Activated CD4-positive, CD25-positive, alpha-beta regulatory T cell treated with anti-CD3 and anti-CD28 coated beads, Interleukin-2, amount 50 U/mL, for 16 hours (primary cell): ENCODE measurements around the gene UQCRC1.

Experiments used
- DNase-seq: peaks from one replicate; pipeline ENCODE4 v3.0.0-alpha.2; 2020; ENCODE audit warnings: low read depth, low spot score

The UQCRC1 gene

GRCh38 chr3:48599077-48599501 lies 10.4 kb downstream of the UQCRC1 start:
- no peak for DNase-seq

- no peak for DNase-seq
Measured at GRCh38 chr3:48598323-48599076, 10.9 kb downstream of the UQCRC1 start.

GRCh38 chr3:48597408-48597800 lies 12.0 kb downstream of the UQCRC1 start:
- no peak for DNase-seq

- DNase-seq: no peak
Measured at GRCh38 chr3:48596676-48597407, 12.6 kb downstream of the UQCRC1 start.

- no peak for DNase-seq
Measured at GRCh38 chr3:48596157-48596556, 13.3 kb downstream of the UQCRC1 start.

- DNase-seq: no peak
Measured at GRCh38 chr3:48595526-48596121, 13.8 kb downstream of the UQCRC1 start.

- no peak for DNase-seq
Measured at GRCh38 chr3:48595075-48595525, 14.3 kb downstream of the UQCRC1 start, which contains the start of gene COL7A1. TSS of gene COL7A1 (minus strand) at chr3:48595329. CDS start at chr3:48595159, 170 bp downstream.

- no peak for DNase-seq
Measured at GRCh38 chr3:48594417-48595049, 14.9 kb downstream of the UQCRC1 start.

GRCh38 chr3:48593337-48593736 lies 16.1 kb downstream of the UQCRC1 start:
- no peak for DNase-seq

GRCh38 chr3:48592519-48593087 lies 16.8 kb downstream of the UQCRC1 start:
- DNase-seq: no peak

- DNase-seq: no peak
Measured at GRCh38 chr3:48591886-48592518, 17.4 kb downstream of the UQCRC1 start.

- no peak for DNase-seq
Measured at GRCh38 chr3:48591436-48591835, 18.0 kb downstream of the UQCRC1 start.

- DNase-seq: no peak
Measured at GRCh38 chr3:48588230-48588629, 21.2 kb downstream of the UQCRC1 start.

GRCh38 chr3:48587686-48588085 lies 21.8 kb downstream of the UQCRC1 start:
- DNase-seq: no peak

- DNase-seq: no peak
Measured at GRCh38 chr3:48585411-48585810, 24.0 kb downstream of the UQCRC1 start.

GRCh38 chr3:48584836-48585235 lies 24.6 kb downstream of the UQCRC1 start:
- DNase-seq: no peak

- DNase-seq: no peak
Measured at GRCh38 chr3:48581621-48582481, 27.6 kb downstream of the UQCRC1 start.

- no peak for DNase-seq
Measured at GRCh38 chr3:48576647-48577046, 32.8 kb downstream of the UQCRC1 start.

GRCh38 chr3:48575366-48575765 lies 34.1 kb downstream of the UQCRC1 start:
- DNase-seq: no peak

GRCh38 chr3:48573973-48574585 lies 35.4 kb downstream of the UQCRC1 start:
- DNase-seq: no peak
